Astrocyte of the spinal cord (primary cell): Measurements from ENCODE around the gene FARP1.
A peak's percentile ranks its signal among the peaks of the same experiment; 100 is the strongest.

Source experiments
- DNase-seq: peaks from one replicate; pipeline ENCODE4 v3.0.0; 2011; ENCODE audit warnings: low read depth, low spot score
- H3K4me3 ChIP-seq: 2 replicates; pipeline ENCODE4 v1.5.1; 2011; ENCODE audit warnings: low read depth, mild to moderate bottlenecking, low read length, moderate library complexity
- in situ Hi-C: cut with HindIII; loops from 2 replicates; pipeline ENCODE4 v1.10.0; 2017; ENCODE audit warnings: low sequenced_read_pairs
- TF ChIP-seq, protein P1 (sequence below): IDR thresholded peaks from 2 replicates; pipeline ENCODE4 v1.5.1; 2012; ENCODE audit warnings: low read depth, mild to moderate bottlenecking, low read length, inconsistent platforms

The FARP1 gene

DNA sequence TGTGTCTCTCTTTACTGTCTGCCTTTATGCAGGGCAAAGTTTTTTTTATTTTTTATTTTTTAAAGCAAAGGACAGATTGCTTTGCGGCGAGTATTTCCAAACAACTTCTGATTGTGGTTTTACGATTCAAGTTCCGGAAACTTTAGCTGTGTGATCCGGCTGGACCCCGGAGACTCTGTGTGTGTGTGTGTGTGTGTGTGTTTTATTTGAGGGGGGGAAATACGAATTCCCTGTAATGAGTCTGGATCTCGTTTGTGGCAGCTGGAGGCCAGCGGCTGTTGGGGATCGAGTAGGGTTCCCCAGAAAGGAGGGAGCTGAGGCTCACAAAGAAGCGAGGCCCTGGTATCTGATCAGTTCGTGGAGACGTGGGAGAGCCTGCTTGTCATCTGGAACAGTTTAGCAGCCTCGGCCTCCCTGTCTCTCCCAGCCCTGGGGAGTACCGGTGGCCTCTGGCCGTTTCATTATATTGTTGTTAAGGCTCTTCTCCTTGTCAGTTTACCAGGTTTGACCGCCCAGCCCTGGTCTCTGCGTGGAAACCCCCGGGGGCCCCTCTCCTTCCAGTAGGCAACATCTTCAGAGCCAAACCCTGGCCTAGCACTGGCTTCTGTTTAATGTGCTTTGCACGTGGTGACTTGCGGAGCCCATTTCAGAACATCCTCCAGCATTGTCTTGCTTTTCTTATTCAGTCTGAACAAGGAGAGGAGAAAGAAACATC is 1.3 kb downstream of the FARP1 start:
- H3K4me3 ChIP-seq, result peak overlapping the region; percentile 64
- in situ Hi-C loops, result no loop called here
- TF ChIP-seq, protein P1, sequence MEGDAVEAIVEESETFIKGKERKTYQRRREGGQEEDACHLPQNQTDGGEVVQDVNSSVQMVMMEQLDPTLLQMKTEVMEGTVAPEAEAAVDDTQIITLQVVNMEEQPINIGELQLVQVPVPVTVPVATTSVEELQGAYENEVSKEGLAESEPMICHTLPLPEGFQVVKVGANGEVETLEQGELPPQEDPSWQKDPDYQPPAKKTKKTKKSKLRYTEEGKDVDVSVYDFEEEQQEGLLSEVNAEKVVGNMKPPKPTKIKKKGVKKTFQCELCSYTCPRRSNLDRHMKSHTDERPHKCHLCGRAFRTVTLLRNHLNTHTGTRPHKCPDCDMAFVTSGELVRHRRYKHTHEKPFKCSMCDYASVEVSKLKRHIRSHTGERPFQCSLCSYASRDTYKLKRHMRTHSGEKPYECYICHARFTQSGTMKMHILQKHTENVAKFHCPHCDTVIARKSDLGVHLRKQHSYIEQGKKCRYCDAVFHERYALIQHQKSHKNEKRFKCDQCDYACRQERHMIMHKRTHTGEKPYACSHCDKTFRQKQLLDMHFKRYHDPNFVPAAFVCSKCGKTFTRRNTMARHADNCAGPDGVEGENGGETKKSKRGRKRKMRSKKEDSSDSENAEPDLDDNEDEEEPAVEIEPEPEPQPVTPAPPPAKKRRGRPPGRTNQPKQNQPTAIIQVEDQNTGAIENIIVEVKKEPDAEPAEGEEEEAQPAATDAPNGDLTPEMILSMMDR, result no peak
- peak; percentile 53 for DNase-seq

DNA sequence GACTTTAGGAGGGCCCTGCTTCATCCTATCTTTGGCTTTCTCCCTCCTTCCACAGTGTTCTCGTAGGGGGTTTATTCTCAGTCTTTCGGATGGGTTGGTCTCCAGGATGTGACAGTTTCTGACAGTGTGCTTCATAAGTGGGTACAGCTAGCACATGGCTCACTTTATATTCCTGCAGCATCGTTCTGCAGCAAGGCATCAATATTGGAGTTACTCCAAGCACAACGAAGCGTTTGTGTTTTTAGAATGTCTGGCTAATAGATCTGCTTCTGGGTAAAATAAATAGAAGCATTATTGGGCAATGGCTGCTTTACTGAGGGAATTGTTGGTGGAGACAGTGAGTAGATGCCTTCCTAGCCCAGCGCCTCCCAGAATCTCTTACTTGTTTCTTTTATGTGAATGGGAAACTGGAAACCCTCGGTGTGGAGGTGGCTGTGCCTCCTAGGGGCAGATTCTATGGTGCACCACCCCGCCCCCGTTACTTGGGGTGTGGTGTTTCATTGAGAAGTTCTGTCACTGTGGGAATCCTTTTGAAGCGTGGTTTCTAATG is 2.0 kb downstream of the FARP1 start:
- TF ChIP-seq, protein P1, result peak; percentile 29
- peak; percentile 60 for DNase-seq
- peak overlapping the region; percentile 64 for H3K4me3 ChIP-seq
- in situ Hi-C loops, result no loop called here

DNA sequence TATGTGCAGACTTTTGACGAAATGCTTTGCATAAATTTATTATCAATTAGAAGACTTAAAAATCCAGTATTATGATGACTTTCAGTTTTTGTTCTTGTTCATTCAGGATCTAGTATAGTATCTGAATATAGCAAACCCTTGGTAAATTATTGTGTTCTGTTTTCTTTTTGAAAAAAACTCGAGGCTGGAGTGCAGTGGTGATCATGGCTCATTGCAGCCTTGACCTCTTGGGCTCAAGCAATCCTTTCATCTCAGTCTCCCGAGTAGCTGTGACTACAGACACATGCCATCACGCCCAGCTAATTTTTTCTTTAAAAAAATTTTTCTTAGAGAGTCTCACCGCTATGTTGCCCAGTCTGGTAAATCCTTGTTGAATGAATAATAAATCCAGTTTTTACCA is 4.6 kb downstream of the FARP1 start:
- peak; percentile 13 for DNase-seq
- no peak overlapping the region for H3K4me3 ChIP-seq
- in situ Hi-C loops, result no loop called here
- TF ChIP-seq, protein P1, result no peak

DNA sequence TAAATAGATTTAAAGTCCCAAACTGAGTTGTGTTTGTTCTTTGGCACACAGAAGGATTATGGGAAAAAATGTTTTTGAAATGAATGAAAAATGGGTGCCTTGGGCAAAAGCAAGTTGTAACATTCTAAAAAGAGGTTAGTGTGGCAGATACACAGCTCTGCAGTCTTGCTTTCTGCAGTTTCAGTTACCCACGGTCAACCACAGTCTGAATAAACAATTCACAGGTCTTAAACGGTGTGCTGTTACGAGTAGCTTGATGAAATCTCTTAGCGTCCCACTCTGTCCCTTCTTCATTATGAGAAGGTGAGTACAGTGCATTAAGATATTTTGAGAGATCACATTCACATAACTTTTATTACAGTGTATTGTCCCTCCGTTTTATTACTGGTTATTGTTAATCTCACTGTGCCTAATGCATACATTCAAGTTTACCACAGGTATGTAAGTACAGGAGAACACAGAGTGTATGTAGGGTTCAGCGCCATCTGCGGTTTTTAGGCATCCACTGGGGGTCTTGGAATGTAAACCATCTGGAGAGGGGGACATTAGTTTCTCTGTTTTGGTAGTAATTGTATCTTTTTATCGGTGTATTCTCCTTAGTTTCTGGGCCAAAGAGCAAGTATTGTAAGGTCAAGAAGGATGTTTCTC is 8.1 kb downstream of the FARP1 start:
- in situ Hi-C loops, result no loop called here
- no peak for DNase-seq
- TF ChIP-seq, protein P1, result no peak
- no peak overlapping the region for H3K4me3 ChIP-seq

DNA sequence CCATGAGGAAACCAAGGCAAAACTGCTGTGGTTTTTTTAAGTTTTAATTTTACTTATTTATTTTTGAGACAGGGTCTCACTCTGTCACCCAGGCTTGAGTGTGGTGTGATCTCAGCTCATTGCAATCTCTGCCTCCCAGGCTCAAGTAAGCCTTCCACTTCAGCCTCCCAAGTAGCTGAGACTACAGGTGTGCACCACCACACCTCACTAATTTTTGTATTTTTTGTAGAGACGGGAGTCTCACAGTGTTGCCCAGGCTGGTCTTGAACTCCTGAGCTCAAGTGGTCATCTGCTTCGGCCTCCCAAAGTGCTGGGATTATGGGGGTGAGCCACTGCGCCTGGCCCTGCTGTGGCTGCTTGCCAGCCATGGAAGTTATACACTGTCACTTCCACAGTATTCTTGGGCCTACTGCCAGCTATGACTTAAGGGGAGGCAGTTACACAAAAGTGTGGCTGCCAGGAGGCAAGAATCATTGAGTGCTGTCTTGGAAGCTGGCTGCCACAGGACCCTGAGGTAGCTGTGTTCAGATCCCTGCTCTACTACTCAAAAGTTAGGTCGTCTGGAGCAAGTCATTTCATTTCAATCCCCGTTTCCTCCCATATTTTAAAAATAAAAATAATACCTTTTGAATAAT is 12.7 kb downstream of the FARP1 start:
- TF ChIP-seq, protein P1, result no peak
- in situ Hi-C loops, result no loop called here
- no peak overlapping the region for H3K4me3 ChIP-seq
- peak; percentile 67 for DNase-seq

DNA sequence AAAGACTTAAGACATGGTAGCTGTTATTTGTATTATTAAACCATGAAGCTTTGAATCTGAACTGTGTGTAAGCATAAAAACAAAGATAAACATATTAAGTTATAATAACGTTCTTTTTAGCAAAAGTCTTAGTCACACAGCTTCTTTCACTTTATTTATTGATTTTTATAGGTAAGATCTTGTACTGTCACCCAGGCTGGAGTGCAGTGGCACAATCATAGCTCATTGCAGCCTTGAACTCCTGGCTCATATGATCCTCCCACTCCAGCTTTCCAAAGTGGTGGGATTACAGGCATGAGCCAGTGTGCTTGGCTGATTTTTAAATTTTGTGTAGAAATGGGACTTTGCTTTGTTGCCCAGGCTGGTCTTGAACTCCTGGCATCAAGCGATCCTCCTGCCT is 13.4 kb downstream of the FARP1 start:
- no peak for DNase-seq
- TF ChIP-seq, protein P1, result no peak
- in situ Hi-C loops, result no loop called here
- H3K4me3 ChIP-seq, result no peak overlapping the region
